Right cardiac atrium (tissue), 5 donors: ENCODE measurements around the gene MYO5C. TPM values are rescaled to one million over a fixed set of nuclear protein-coding genes. Genes with fewer than 3 reads are reported as not detected.
A peak's percentile ranks its signal among the peaks of the same experiment; 100 is the strongest.
"Not testable (repeated sequence)": the region's sequence is repeated elsewhere in the genome, so short reads cannot be mapped to it uniquely, and the experiment has no call there.

Experiments
- ATAC-seq, 2 donors: fragments of 200-7000 bp; cut with Tn5 transposase; one replicate each; pipeline versions ENCODE4 v1.8.0 to v1.9.1; 2020; ENCODE audit warnings: moderate library complexity in 2 of 2, mild to moderate bottlenecking in 1 of 2
- DNase-seq, 3 donors: peaks; one replicate each; pipeline ENCODE4 v3.0.0-alpha.2; 2020
- H3K27ac ChIP-seq: one replicate; pipeline ENCODE4 v1.5.1; 2013; ENCODE audit warnings: mild to moderate bottlenecking, low read length, control low read depth, moderate library complexity
- H3K27me3 ChIP-seq: one replicate; pipeline ENCODE4 v1.6.1; 2013; ENCODE audit not compliant: control insufficient read depth, insufficient read depth
- H3K4me1 ChIP-seq: one replicate; pipeline ENCODE4 v1.6.1; 2013; ENCODE audit warnings: low read length; ENCODE audit not compliant: control insufficient read depth, insufficient read depth
- H3K4me3 ChIP-seq: one replicate; pipeline ENCODE4 v1.5.1; 2013; ENCODE audit warnings: low read length, control low read depth
- H3K9me3 ChIP-seq: one replicate; pipeline ENCODE4 v1.6.1; 2013; ENCODE audit warnings: low read length; ENCODE audit not compliant: control insufficient read depth
- WGBS: extraction: QIAGEN DNeasy Blood & Tissue Kit; methylation state at CpG from one replicate; pipeline ENCODE4 v1.1.7; 2013; 5-methylcytosine and 5-hydroxymethylcytosine counted together
- intact Hi-C, 4 donors: fragments of 100-400 bp; cut with DNase I; formaldehyde crosslinking; loops; one replicate each; pipeline versions ENCODE4 v1.11.0 to v1.14.0; 2022 to 2023
- polyA plus RNA-seq: library from polyadenylated mRNA; stranded (reverse); fragments of 200-250 nt; gene quantifications from one replicate; pipeline ENCODE4 v1.2.3, GENCODE V29; 2013
- total RNA-seq, 4 donors: library from RNA; stranded (reverse); fragmentation: NEBNext Ultra II Directional; extraction: Animal tissue kit (Norgen Biotek cat#: 25700); gene quantifications; one replicate each; pipeline ENCODE4 v1.2.1, GENCODE V29; 2021
- donor health status: healthy with polysubstance abuse.
- donor health status: DM: no; HTN: yes; CAD: no.
- donor health status: DM: no; HTN: no; CAD: no.
- donor health status: DM: no; HTN: yes; CAD: no; lungs with severe emphysema.
- donor health status: DM: yes; HTN: yes; CAD: no.

The MYO5C gene
- total and polyA plus RNA-seq, 5 donors, result 1.6 to 9.2 (median 4.4) TPM

DNA sequence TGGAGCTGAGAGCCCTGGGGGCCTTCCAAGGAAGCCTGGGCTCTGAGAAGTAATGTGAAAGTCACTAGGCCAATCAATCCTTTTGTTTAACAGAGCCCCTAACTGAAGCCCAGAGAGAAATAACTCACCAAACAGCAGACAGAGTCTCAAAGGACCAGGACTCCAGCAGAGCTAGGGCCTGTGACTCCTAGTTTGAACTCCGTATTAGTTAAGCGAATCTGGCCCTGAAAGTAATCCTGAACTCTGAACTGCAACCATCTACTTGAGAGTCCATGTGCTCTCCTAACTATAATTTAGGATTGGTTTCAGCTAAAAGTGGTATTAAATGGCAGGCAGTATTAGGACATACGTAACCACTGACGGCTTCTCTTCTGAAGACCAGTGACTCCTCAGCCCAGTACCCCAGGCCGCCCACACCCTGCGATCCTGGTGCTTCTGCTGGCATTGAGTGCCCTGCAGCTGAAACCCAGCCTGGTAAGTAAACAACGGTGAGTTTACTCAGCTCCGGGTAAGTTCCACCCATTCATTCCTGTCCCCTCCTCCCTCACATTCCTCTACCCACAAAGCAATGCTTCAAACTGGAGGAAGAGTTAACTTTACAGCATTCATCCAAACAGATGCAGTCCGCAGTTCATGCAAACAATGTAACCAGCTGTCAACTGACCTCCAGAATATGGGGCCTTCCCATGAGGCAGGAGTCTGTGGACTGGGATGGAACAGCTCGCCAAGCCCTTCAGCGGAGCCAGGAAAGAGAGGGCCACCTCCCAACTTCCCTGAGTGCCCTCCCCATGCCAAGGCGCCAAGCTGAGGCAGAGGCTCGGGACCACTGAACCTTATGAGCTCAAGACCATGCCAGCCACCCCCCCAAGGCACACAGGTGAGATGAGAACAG is 7.3 kb downstream of the MYO5C start:
- Histone ChIP-seq H3K27ac (no peak overlapping the region), H3K4me1 (peaks cover 2% of the 10 kb centered on the region), H3K4me3 (no peak overlapping the region), H3K27me3 (no peaks in the 10 kb centered on the region), H3K9me3 (no peaks in the 10 kb centered on the region)
- DNase-seq (no peak), ATAC-seq (peak in 1 of 2 donors; percentile 46)
- 83% methylated on average over 13 of the region's 13 CpGs for WGBS
- intact Hi-C loops, result no loop called here

DNA sequence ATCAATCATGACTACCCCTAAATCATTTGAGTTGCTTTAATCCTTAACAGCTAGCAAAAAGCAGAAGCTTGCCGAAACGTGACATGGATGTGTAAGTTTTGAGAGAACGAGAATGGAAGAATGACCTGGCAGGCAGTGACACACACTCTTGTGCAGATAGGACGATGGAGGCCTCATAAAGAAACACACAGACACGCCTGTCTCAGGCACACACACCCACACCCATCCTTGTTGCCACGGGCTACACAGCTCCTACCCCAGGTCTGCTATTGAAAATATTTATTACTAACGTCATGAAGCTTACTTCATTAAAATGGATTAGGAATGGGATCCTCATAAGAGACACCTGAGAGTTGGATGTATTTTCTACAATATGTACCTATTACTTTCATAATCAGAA is 8.5 kb downstream of the MYO5C start:
- Histone ChIP-seq H3K27me3 (no peaks in the 10 kb centered on the region), H3K4me1 (no peaks in the 10 kb centered on the region), H3K27ac (no peak overlapping the region), H3K4me3 (no peak overlapping the region), H3K9me3 (no peaks in the 10 kb centered on the region)
- WGBS, result 89% methylated on average over 7 of the region's 7 CpGs
- no peak for ATAC-seq
- no peak for DNase-seq
- intact Hi-C loops, result no loop called here

- H3K4me3 ChIP-seq, H3K4me1 ChIP-seq, intact Hi-C loops, H3K9me3 ChIP-seq, H3K27ac ChIP-seq, DNase-seq, ATAC-seq, H3K27me3 ChIP-seq: not testable (repeated sequence)
- WGBS, result 97% methylated on average over 30 of the region's 34 CpGs
Observed at GRCh38 chr15:52285941-52286340, 9.7 kb downstream of the MYO5C start.

- no peaks in the 10 kb centered on the region for H3K27me3 ChIP-seq
- no peaks in the 10 kb centered on the region for H3K4me1 ChIP-seq
- no peak for ATAC-seq
- no peaks in the 10 kb centered on the region for H3K9me3 ChIP-seq
- 88% methylated on average over 3 of the region's 3 CpGs for WGBS
- intact Hi-C loops, result no loop called here
- no peak for DNase-seq
- no peak overlapping the region for H3K4me3 ChIP-seq
- H3K27ac ChIP-seq, result no peak overlapping the region
Observed at GRCh38 chr15:52284164-52284563, 11.4 kb downstream of the MYO5C start.

DNA sequence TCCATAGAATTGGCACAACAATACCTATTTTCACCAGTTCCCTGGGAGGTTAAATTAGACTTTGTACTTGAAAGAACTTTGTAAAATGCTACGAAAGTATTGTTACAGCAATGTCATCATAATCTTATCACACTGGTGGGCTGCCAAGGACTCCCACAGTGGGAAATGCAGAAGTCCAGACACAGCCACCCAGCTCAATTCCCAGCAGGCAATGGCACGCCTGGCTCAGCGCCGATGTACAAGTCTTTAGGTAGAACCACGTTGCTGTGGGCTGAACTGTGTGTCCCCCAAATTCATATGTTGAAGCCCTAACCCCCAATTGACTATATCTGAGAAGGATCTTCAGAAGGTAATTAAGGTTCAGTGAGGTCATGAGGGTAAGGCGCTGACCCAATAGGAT is 12.3 kb downstream of the MYO5C start:
- H3K4me1 ChIP-seq, result no peaks in the 10 kb centered on the region
- H3K4me3 ChIP-seq, result no peak overlapping the region
- DNase-seq, result no peak
- intact Hi-C loops, result no loop called here
- no peak for ATAC-seq
- H3K9me3 ChIP-seq, result no peaks in the 10 kb centered on the region
- no peaks in the 10 kb centered on the region for H3K27me3 ChIP-seq
- no peak overlapping the region for H3K27ac ChIP-seq
- 72% methylated on average over 6 of the region's 6 CpGs for WGBS

DNA sequence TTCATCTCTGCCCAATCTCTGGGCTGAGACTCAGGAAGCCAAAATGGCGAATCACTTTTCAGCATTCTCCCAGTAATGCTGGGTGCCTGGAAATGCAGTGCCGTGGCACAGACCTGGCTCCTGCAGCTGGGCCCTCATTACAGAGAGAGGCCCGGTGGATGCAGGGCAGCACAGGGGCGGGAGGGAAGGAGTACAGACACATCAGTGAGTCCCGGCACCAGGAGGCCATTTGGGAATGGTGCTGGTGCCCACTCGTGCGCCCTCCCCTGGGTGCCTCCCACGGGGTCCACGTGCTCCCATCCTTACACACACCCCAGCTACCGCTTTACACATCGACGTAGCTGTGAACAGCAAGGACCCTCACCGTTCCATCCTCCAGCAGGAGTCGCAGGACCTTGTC is 13.2 kb downstream of the MYO5C start:
- no peak for DNase-seq
- Histone ChIP-seq H3K4me1 (no peaks in the 10 kb centered on the region), H3K9me3 (no peaks in the 10 kb centered on the region), H3K27me3 (no peaks in the 10 kb centered on the region), H3K27ac (no peak overlapping the region), H3K4me3 (no peak overlapping the region)
- intact Hi-C loops, result no loop called here
- WGBS, result 89% methylated on average over 14 of the region's 14 CpGs
- no peak for ATAC-seq

- Histone ChIP-seq H3K27ac (no peak overlapping the region), H3K4me1 (no peaks in the 10 kb centered on the region), H3K9me3 (no peaks in the 10 kb centered on the region), H3K4me3 (no peak overlapping the region), H3K27me3 (no peaks in the 10 kb centered on the region)
- ATAC-seq, result no peak
- 78% methylated on average over 10 of the region's 10 CpGs for WGBS
- intact Hi-C loops, result no loop called here
- DNase-seq, result no peak
Observed at GRCh38 chr15:52281085-52282035, 14.2 kb downstream of the MYO5C start.

DNA sequence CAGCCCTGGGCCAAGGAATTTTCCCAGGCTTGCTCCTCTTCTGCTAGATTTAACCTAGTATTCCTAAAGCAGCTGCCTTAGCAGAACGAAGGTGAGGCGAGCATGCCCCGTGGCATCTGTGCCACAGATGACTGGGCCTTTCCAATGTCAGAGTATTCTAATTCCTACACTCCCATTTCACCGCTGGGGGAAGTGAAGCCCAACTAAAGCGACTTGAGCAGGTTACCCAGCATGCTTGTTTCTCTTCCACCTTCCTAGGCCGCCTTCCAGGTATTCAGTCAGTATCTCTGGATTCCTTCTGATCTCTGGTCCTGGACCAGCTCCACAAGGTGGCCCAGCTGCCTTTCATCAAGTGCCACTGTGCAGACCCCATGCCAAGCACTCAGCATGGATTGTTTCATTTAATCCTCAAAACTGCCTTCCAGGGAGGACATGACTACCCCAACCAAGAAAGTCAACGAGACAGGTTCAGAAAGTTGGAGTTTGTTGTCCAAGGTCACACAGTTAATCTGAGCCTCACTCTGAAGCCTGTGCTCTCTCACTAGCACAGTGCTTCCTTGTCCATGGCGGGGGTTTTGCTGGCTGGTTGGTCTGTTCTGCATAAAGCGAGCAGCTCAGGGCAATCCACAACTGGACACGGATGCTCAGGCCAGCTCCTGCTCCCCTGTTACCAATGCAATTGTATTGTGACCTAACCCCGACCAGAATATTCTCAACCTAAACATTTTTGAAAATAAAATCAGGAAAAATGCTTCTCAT is 15.1 kb downstream of the MYO5C start:
- Histone ChIP-seq H3K4me3 (no peak overlapping the region), H3K9me3 (no peaks in the 10 kb centered on the region), H3K27me3 (no peaks in the 10 kb centered on the region), H3K27ac (no peak overlapping the region), H3K4me1 (no peaks in the 10 kb centered on the region)
- ATAC-seq (no peak), DNase-seq (no peak)
- intact Hi-C loops, result no loop called here
- 89% methylated on average over 11 of the region's 11 CpGs for WGBS

- intact Hi-C loops, result no loop called here
- Histone ChIP-seq H3K27ac (no peak overlapping the region), H3K4me3 (no peak overlapping the region), H3K4me1 (no peaks in the 10 kb centered on the region), H3K9me3 (no peaks in the 10 kb centered on the region), H3K27me3 (no peaks in the 10 kb centered on the region)
- 90% methylated on average over 13 of the region's 13 CpGs for WGBS
- DNase-seq, result no peak
- no peak for ATAC-seq
Observed at GRCh38 chr15:52278636-52279367, 16.8 kb downstream of the MYO5C start.

GRCh38 chr15:52278135-52278534 is 17.5 kb downstream of the MYO5C start:
- intact Hi-C loops, result no loop called here
- Histone ChIP-seq H3K27me3 (no peaks in the 10 kb centered on the region), H3K9me3 (no peaks in the 10 kb centered on the region), H3K4me3 (no peak overlapping the region), H3K4me1 (no peaks in the 10 kb centered on the region), H3K27ac (no peak overlapping the region)
- 78% methylated on average over 3 of the region's 3 CpGs for WGBS
- DNase-seq (no peak), ATAC-seq (no peak)
